HG02885 (cell line): ENCODE results near the gene GRID1.

Experiments
- ATAC-seq: cut with Tn5 transposase; IDR thresholded peaks from one replicate; pipeline ENCODE4 v1.9.1; 2021; ENCODE audit warnings: mild to moderate bottlenecking; ENCODE audit not compliant: unreplicated experiment, poor library complexity

The GRID1 gene

DNA sequence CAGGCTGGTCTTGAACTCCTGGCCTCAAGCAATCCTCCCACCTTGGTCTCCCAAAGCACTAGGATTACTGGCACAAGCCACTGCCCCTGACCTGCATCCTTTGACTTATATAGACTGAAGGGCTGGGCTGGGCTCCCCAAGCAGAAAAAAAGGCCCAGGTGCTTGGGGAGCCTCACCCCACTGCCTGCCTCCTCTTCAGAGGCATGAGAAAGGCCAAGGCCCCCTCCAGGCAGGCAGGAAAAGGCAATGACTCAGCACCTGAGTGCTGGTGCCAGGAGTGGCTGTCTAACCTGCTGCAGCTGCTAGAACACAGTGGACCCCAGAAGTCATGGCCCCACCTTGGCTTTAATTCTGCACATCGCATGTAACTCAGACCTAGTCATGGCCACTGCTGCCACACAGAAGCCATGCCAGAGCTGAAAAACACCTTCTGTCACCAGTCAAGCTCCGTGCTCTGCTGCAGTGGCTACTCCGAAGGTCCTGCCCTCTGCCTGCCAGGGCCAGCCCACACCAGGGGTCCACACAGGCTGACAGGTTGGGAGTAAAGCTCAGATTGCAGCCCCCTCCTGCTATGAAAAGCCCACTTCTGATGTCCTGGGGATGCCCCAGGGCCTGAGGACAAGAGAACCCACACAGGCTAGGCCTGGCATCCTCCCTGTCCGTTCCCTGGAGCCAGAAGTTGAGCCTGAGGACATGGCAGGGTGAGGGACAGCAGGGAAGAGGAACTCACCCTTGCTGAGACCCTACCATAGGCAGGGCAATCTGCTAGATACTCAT, 48.5 kb downstream of the GRID1 start:
- no peak for ATAC-seq

DNA sequence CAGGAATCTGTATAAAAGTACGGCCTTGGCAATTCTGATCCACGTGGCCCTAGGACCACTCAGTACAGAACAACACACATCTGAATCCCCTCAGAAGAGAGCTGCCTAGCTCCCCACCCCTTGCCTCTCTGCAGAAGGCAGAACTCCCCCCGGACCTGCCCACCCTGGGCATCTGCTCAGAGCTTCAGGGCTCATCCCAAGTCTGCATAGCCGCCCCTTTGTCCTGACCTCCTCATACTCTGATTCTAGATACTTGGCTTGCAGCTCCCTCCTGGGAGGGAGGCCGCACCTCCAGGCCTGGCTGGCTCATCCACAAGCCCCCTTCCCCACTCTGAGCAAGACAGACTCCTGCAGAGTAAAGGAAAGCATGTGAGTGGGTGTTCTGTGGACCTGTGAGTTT, 49.6 kb downstream of the GRID1 start:
- no peak for ATAC-seq

DNA sequence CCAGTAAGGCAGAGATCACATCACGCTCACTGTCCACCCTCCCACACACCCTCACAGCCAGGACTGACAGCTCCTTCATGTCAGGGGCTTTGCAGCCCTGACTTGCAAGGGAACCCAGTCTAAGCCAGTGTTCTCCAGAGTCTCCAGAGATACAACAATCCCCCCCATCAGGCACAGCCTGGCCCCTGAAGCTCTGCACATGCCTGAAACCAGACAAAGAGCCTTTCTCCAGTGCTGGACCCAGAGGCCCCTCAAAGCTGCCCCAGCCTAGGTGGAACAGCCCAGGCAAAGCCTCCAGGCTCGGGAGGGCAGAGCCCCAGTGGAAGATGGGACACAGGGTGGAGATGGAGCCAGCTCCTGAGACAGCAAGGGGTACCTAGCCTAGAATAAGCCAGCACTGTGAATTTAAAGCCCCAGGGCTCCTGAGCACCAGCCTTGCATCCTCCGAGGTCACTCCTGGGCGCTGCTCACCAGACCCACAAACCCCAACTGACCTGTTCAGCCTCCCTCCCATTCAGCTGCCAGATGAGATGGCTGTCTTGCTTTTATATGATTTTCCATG, 50.2 kb downstream of the GRID1 start:
- ATAC-seq, result no peak

DNA sequence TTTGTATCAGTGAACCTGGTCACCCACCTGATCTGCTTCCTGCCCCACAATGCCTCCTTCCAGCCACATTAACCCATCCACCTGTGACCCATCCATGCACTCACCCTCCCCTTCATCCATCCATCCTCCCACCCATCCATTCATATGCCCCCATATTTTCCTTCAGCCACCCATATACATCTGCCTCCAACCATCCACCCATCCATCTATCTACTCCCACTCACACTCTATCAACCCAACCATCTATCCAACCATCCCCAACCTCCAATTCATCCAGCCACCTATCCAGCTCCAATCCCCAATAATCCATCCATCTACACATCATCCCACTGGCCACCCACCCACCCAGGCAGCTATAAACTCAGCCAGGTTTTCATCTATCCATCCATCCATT, 51.0 kb downstream of the GRID1 start:
- ATAC-seq, result no peak

DNA sequence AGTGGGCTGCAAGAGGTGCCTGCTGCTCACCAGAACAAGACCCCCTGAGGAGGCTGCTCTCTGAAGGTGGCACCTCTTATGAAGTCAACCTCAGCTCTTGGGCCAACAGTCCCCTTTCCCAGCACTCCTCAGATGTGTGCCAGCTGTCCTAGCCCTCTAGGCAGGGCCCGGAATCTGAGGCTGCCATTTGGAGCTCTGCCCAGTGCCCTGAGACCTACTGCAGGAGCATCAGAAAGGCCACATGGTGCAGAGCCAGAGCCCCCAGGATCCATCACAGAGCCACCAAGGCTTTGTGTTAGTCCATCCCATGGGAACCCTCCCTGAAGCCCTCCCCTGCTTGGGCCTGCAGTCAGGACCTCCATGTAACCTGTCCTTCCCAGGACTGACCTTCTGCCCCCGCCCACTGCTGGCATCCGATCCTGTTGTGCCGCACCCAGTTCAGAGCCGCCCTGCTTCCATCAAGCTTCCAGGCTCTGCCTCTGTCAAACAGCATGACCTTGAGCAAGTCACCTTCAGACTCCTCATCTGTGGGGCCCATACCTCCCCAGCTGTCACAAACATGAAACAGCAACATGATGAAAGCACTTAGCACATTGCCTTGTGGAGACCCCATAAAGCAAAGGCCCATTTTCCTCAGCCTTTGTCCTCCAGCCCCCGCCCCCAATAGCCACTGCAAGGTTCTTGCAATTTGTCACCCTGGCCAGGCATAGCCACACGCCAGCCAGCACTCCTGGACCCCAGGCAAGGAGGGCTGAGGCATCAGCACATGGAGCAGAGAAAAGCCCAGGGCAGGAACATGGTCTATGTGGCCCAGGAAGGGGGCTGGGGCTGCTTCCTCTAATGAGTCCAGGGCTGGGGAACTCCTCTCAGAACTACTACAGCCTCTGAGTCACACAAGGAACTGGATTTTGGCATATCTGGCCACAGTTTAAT, 51.7 kb downstream of the GRID1 start:
- no peak for ATAC-seq

DNA sequence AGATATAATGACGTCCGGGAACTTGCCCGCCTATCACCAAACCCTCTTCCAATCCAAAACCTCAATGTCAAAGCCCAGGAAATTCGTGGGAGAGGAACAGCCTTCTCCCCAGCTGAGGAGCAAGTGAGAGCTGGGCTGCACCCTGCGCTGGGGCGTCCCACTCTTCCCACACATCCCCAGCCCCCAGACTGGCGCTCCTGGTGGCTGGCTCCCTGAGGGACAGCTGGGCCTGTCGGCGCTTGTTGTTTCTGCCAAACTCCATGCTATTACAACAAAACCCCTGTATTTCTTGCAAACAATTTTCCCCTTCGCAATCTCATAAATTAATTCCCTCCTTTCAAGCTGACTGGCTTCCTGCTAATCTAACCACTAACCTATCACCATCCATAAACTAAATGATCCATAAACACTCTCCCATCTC, 53.0 kb downstream of the GRID1 start:
- no peak for ATAC-seq

DNA sequence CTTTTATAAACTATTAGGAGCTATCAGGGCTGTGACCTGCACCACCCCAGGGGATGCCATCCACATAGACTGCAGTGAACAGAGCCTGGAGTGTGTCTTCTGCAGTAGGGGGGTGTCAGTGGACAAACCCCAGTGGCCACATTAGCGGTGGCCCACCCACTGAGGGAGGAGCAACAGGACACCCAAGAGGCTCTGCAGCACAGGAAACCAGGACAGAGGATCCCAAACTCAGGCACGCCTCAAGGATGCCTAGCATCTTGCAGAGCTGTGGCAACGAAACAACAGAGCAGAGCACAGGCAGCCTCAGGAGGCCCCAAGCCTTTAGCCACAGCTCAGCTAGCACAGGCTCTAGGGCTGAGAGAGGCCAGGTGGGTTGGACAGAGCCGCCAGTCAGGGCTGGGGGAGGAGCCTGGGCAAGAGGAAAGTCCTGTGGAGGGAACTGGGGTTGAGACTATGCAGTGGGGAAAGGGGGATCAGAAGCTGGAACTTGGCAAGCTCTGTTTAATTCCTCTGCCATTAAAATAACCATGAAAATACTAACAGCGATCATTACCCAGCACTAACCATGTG, 53.8 kb downstream of the GRID1 start:
- no peak for ATAC-seq

DNA sequence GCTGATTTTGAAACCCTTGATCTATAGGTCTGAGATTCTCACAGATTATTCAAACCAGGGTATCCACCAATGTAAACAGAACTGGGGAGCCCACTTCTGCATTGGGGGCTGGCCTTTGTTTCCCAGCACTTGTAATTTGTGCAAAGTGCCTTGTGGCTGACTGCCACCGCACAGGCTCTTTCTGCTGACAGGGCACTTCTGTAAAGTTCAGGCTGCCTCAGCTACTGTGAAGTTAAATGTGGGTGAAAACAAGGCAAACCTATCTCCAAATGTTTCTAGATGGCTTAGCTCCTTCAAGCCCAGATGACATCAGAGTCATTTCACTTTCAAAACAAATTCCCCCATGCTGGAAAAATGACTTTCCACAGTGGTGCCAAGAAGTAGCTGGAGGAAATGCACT, 54.7 kb downstream of the GRID1 start:
- ATAC-seq, result no peak

DNA sequence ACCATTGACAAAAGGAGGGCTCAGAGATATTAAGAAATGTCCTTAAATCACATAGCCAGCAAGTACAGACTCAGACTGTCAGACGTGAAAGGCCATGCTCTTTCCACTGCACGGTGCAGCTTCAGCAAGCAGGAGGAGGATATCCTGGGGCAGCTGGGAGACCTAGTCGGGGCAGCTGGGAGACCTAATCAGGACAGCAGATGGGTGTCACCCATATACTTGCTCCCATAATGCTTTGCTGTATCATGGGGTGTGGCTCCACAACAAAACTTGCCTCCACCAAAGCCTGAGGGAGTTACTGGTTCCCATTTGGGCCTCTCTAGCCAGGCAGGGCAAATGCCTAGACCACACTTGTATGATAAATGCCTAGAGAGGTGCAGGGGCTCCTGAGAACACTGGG, 55.4 kb downstream of the GRID1 start:
- ATAC-seq, result no peak

DNA sequence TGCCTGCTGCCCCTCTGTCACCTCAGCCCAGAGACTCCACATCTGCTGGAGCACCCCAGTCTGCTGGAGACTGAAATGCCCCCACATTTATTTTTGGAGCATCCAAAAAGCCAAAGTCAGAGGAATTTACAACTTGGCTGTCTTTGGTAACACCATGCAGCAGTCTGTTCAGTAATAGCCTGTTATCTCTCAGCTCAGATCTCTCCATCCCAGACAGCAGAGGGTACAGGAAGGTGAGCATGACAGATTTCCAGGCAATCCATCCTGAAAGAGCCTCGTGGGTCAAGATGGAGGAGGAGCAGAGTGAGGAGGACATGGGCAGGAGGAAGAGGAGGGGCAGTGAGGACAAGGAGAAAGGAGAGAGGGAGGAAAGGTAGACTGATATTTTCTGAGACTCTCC, 55.9 kb downstream of the GRID1 start:
- no peak for ATAC-seq

DNA sequence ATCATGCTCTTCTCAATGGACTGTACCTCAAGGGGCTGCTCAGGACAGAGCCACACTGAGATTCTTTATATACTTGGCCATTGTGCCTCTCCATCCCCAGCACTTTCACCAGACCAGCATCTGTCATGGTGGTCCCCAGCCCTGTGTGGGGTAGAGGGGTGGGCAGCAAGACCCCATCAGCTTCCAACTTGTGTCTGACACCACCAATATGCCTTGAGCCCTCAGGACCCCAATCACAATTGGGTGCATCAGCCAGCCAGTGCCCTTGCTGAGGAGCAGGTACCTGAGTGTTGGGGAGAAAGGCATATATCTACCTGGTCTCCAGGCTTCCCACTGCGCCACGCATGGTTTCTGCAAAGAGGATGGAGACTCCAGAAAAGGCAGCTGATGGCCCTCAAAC, 56.3 kb downstream of the GRID1 start:
- ATAC-seq, result no peak

DNA sequence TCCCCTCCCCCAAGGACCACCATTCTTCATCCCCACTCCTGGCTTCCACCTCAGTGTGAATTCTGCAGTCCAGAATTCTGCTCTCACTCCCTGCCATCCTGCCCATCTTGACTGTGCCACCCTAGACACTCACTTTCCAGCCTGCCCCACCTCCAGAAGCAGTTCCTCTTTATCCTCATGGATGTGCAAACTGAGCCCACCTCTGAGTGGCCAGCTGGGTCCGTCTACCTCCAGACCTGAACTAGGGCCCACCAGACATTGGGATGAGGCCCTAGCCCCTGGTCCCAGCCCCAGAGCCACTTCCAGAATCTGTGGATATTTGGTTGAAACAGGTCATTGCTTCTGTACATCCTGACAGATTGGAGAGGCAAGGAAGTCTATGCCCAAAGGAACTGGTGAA, 58.5 kb downstream of the GRID1 start:
- ATAC-seq, result no peak

DNA sequence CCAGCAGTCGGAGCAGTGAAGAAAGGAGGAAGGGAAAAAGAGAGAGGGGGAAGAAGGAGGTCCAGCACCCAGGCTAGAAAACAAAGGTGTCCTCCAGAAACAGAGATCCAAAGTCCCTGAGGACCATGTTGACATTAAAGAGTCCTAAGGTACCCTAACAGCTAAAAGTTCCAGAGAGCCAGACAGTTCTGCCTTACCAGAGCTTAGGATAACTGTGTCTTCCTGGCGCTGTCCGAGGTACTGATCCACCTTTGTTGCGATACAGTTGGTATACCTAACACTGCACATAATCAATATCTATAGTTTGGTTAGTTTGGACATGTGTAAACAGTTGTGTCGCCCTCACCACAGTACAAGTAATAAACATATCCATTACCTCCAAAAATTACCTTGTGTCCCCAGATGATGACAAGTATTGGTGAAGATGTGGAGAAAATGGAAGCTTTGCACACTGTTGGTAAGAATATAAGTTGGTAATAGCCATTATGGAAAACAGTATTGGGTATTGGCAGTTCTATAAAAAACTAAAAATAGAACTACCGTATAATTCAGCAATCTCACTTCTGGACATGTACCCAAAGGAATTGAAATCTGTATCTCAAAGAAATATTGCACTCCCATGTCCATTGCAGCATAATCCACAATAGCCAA, 59.8 kb downstream of the GRID1 start:
- ATAC-seq, result no peak

DNA sequence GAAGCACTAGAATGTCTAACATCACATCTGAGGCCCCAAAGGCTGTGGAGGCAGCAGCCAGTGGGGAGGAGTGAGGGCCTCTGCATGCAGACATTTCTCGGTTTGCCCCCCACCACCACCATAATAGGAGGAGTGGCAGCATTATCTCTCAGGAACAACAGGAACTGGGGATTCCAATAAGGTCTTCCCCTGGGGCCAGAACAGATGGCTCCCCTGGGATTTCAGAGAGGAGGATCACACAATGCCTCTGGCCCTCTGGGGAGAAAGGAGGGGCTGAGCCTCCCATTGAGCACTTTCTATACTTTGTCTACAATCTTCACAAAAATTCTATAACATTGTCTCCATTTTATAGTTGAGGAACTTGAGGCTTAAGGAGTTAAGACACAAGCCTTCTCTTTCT, 61.1 kb downstream of the GRID1 start:
- ATAC-seq, result no peak

DNA sequence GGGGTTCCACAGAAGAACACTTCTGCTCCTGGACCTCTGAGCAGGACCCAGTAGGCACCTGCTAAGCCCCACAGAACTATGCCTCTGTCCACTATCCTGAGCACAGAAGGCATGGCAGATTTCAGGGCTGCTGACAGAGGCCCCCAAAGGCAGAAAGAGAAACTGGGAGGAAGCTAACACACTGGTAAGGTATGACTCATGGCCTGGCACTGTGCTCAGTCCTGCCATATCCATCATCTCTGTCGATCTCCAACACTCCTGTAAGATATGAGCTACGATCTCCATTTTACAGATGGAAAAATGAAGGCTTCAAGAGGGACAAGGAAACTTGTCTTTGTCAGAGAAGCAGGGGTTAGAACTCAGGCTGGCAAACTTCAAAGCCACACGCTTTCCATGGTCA, 62.2 kb downstream of the GRID1 start:
- ATAC-seq, result no peak

DNA sequence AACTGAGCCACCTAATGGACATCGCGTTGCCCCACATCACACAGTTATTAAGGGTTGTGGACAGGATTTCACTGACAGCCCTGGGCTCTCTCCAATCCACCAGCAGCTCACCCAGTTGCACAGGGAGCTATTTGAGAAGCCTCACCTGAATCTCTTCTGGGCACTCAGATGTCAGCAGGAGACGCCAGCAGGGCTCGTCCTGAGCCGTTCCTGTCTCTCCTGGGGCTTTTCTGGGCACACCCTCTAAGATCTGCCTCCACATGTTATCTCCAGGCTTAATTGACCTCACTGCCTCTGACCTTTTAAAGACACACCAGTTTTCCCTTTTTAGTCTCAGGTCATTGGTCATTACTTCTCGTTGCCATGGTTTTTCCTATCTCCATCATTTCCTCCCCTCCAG, 63.0 kb downstream of the GRID1 start:
- no peak for ATAC-seq

DNA sequence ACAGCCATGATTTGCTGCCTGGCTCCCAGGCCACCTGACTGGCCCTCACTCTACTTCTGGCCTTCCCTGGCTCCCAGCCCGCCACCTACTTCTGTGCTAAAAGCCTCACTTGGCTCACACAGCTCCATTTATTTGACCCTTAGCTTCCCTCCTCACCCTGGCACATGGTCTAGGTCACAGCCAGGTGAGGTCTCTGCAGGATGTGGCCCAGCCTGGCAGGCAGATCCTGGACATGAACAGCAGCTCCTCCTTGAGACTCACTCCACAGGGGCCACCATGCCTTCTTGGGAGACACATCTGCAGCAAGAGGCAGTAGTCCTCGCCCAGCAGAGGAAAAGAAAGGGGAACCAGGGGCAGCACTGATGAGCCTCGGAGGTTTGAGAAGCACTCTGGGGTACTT, 64.6 kb downstream of the GRID1 start:
- ATAC-seq, result no peak

DNA sequence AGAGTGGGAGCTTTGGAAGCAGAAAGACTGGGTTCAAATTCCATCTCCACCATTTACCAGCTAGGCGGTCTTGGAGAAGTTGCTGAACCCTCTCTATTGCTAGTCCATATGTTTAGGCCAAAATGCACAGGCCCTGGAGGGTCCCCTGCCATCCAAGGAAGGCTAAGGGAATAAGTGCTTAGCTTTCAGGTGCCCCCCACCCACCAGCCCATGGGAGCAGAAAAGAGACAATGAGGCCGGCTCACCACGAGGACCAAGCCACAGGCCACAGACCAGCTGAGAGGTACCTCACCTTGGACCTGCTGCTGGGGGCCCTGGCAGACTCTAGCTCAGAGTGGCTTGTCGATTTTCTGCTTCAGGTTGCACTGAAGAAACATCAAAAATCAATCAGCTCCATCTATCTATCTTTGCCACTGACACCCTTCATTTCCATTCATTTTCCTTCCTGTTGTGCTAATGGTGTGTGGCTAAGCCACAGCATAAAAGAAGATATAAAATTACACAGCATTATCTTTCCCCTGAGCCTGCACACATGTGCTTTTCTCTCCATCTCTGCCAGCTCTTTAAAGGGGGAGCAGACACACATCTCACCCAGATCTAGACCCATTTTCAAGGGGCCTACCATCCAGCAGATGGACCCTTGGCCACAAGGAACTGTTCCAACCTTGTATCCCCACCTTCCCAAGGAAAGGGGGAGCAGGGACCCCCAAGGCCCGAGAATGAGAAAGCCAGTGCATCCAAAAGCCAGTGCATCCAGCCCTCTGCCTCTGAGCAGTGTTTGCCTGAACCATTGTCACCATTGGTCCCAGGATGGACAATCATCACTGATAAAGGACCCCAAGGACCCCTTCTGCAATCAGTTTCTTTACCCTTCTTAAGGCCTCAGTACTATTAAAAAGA, 65.4 kb downstream of the GRID1 start:
- ATAC-seq, result no peak

DNA sequence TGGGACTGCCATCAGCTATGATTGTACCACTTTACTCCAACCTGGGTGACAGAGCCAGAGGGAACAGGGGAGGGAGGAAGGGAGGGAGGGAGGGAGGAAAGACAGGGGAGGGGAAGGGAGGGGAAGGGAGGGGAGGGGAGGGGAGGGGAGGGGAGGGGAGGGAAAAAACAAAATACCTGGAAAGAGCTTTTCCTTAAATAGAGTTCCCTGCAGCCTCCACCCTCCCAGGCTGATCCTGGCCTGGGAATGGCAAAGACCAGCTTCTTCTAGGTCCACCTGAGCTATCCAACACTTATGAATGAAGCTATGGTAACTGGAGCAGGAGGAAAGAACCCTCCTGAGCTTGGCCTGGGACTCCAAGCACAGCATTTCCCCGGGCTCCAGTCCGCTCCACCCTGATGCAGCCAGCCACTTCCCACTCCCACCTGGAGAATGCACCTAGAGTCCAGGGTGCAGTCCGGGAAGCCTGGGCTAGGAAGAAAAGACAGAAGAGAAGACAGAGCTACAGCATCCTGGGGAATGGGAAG, 66.1 kb downstream of the GRID1 start:
- ATAC-seq, result no peak
